Measurements from ENCODE around the gene WDFY1. TPM values are rescaled to one million over a fixed set of nuclear protein-coding genes. Genes with fewer than 3 reads are reported as not detected.

The WDFY1 gene
- total and polyA plus RNA-seq, 2 donors (not counting 1 experiment from before 2014, with no cell fraction given) = 28.8 to 76.0 TPM

DNA sequence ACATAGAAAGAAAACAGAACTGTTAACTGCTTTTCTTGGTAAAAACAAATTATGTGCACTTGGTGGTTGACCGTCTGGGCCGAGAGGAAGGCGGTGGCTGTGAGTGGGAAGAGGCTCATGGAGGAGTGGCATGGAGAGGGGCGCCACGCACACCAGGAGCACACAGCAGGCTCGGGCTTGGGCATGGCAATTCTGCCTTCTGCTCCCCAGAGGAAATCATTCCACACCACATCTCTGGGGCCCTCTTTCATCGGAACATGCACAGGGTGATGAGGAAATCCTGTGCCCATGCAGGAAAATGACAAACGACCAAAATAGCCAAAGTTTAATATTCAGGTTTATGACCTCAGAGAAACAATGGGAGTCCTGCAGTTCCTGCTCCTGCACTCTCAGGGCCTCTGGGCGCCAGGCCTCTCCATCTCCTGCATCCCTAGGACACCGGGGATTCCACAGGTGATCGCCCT is 26.4 kb downstream of the WDFY1 start:
- H3K27ac Mint-ChIP-seq = no peak overlapping the region
- no peak overlapping the region for H3K9ac ChIP-seq (ENCODE audit: low read length)

DNA sequence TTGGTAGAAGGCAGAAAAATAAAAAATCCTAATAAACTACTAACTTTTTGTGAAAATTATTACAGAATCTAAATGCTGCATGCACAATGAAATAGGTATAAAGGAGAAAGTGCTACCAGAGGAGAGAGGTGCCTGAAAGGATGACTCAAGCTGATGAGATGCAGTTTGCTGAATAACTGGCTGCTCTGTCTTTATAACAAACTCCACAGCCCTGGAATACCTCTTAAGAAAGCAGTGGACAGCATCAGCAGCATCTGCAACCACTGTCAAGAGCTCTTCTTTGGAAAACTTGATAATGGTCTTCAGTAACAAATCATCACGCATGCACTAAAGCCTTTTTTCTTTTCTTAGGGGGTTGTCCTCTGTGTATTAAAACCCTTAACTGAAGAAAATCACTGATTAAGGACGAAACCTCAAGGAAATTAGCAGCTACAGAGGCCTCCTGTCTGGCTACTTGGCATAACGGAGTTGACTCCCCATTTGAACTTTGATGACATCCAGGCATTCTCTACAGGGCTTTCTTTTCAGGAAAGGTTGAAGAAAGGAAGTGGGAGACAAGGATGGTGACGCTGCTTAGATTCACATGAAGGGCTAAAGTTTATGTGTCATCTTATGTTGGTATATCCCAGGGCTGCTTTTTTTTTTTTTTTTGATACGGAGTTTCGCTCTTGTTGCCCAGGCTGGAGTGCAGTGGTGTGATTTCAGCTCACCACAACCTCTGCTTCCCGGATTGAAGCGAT is 28.8 kb downstream of the WDFY1 start:
- 100% methylated on average over 3 of the region's 8 CpGs for WGBS (ENCODE audit: insufficient coverage)
- Histone ChIP-seq H3K79me2 (ENCODE audit: control insufficient read depth, insufficient read depth, low read length) (peaks cover 24% of the 10 kb centered on the region), H2AFZ (ENCODE audit: insufficient read depth, low read depth, low read length, poor library complexity, severe bottlenecking) (no peak overlapping the region), H3K9ac (ENCODE audit: low read length) (no peak overlapping the region), H3K36me3 (replicated peaks in 1 of 2; ENCODE audit: control extremely low read depth in 1 of 2, control insufficient read depth in 1 of 2, extremely low read depth in 1 of 2, insufficient read depth in 2 of 2, low read length in 1 of 2) (peaks cover 0 to 23% of the 10 kb centered on the region in 2 experiments), H3K27me3 (replicated peaks in 1 of 4; ENCODE audit: control extremely low read depth in 1 of 4, control insufficient read depth in 3 of 4, insufficient read depth in 4 of 4, low read length in 3 of 4) (no peaks in the 10 kb centered on the region), H3K4me1 (ENCODE audit: control insufficient read depth in 2 of 2, insufficient read depth in 2 of 2, low read length in 2 of 2) (peaks cover 0 to 4% of the 10 kb centered on the region in 2 donors), H3K4me2 (replicated peaks; ENCODE audit: low read depth, low read length, poor library complexity, severe bottlenecking) (no peak overlapping the region), H4K20me1 (ENCODE audit: control insufficient read depth, insufficient read depth, low read length, poor library complexity, severe bottlenecking) (peaks cover 16% of the 10 kb centered on the region), H3K9me3 (ENCODE audit: control extremely low read depth in 1 of 3, control insufficient read depth in 2 of 3, insufficient read depth in 1 of 3, low read length in 2 of 3) (no peaks in the 10 kb centered on the region), H3K4me3 (ENCODE audit: control extremely low read depth in 1 of 5, extremely low read depth in 1 of 5, insufficient read depth in 1 of 5, low read depth in 2 of 5, low read length in 4 of 5) (no peak overlapping the region), H3K27ac (ENCODE audit: low read length in 2 of 2) (no peak overlapping the region)
- ChIA-PET POLR2A (no interaction called here), CTCF (interaction anchor here (0.6 kb wide), 1 partner anchor 486 kb away, joined by 3 read pairs; no protein-coding TSS in a partner anchor)
- Mint-ChIP-seq H3K27me3 (no peaks in the 10 kb centered on the region), H3K4me1 (peaks cover 24% of the 10 kb centered on the region), H3K4me3 (no peak overlapping the region), H3K27ac (no peak overlapping the region), H3K9me3 (ENCODE audit: insufficient read depth) (no peaks in the 10 kb centered on the region)
- no peak for ATAC-seq (ENCODE audit: low read depth)
- intact Hi-C loops (cut with micrococcal nuclease) = no loop called here
- no peak for DNase-seq
- TF ChIP-seq EZH2 (IDR thresholded peaks at IDR 0.05; ENCODE audit: borderline replicate concordance, insufficient read depth, low read depth, low read length, poor library complexity, severe bottlenecking) = no peak
- TF ChIP-seq, protein P1, sequence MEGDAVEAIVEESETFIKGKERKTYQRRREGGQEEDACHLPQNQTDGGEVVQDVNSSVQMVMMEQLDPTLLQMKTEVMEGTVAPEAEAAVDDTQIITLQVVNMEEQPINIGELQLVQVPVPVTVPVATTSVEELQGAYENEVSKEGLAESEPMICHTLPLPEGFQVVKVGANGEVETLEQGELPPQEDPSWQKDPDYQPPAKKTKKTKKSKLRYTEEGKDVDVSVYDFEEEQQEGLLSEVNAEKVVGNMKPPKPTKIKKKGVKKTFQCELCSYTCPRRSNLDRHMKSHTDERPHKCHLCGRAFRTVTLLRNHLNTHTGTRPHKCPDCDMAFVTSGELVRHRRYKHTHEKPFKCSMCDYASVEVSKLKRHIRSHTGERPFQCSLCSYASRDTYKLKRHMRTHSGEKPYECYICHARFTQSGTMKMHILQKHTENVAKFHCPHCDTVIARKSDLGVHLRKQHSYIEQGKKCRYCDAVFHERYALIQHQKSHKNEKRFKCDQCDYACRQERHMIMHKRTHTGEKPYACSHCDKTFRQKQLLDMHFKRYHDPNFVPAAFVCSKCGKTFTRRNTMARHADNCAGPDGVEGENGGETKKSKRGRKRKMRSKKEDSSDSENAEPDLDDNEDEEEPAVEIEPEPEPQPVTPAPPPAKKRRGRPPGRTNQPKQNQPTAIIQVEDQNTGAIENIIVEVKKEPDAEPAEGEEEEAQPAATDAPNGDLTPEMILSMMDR (IDR thresholded peaks at IDR 0.05) = no peak

More for the DNA sequence above, 26.4 kb downstream of the WDFY1 start:
- no peak overlapping the region for H3K4me3 Mint-ChIP-seq
- POLR2A ChIA-PET = no interaction called here
- Histone ChIP-seq H3K4me1 (ENCODE audit: control insufficient read depth in 2 of 2, insufficient read depth in 2 of 2, low read length in 2 of 2) (peaks cover 0 to 4% of the 10 kb centered on the region in 2 donors), H3K27me3 (replicated peaks in 1 of 4; ENCODE audit: control extremely low read depth in 1 of 4, control insufficient read depth in 3 of 4, insufficient read depth in 4 of 4, low read length in 3 of 4) (no peaks in the 10 kb centered on the region), H2AFZ (ENCODE audit: insufficient read depth, low read depth, low read length, poor library complexity, severe bottlenecking) (no peak overlapping the region), H3K9me3 (ENCODE audit: control extremely low read depth in 1 of 3, control insufficient read depth in 2 of 3, insufficient read depth in 1 of 3, low read length in 2 of 3) (no peaks in the 10 kb centered on the region), H3K4me2 (replicated peaks; ENCODE audit: low read depth, low read length, poor library complexity, severe bottlenecking) (no peak overlapping the region), H3K27ac (ENCODE audit: low read length in 2 of 2) (no peak overlapping the region), H4K20me1 (ENCODE audit: control insufficient read depth, insufficient read depth, low read length, poor library complexity, severe bottlenecking) (peaks cover 23% of the 10 kb centered on the region), H3K79me2 (ENCODE audit: control insufficient read depth, insufficient read depth, low read length) (peaks cover 45% of the 10 kb centered on the region), H3K36me3 (replicated peaks in 1 of 2; ENCODE audit: control extremely low read depth in 1 of 2, control insufficient read depth in 1 of 2, extremely low read depth in 1 of 2, insufficient read depth in 2 of 2, low read length in 1 of 2) (peaks cover 0 to 17% of the 10 kb centered on the region in 2 experiments), H3K4me3 (ENCODE audit: control extremely low read depth in 1 of 5, extremely low read depth in 1 of 5, insufficient read depth in 1 of 5, low read depth in 2 of 5, low read length in 4 of 5) (no peak overlapping the region)
- DNase-seq = no peak
- TF ChIP-seq, protein P1 (IDR thresholded peaks at IDR 0.05) = no peak
- TF ChIP-seq EZH2 (IDR thresholded peaks at IDR 0.05; ENCODE audit: borderline replicate concordance, insufficient read depth, low read depth, low read length, poor library complexity, severe bottlenecking) = no peak
- ATAC-seq (ENCODE audit: low read depth) = no peak
- H3K4me1 Mint-ChIP-seq = peaks cover 32% of the 10 kb centered on the region
- no peaks in the 10 kb centered on the region for H3K27me3 Mint-ChIP-seq
- 34% methylated on average over 6 of the region's 11 CpGs for WGBS (ENCODE audit: insufficient coverage)
- no peaks in the 10 kb centered on the region for H3K9me3 Mint-ChIP-seq (ENCODE audit: insufficient read depth)
- intact Hi-C loops (cut with micrococcal nuclease) = no loop called here
- CTCF ChIA-PET = no interaction called here

Data from B cell (primary cell).